Gastrocnemius medialis (tissue), 4 donors: ENCODE data around the gene ASS1. TPM values are rescaled to one million over a fixed set of nuclear protein-coding genes. Genes with fewer than 3 reads are reported as not detected.

ENCODE experiments used
- ATAC-seq, 2 donors: fragments of 150-250 bp; one replicate each; pipeline ENCODE4 v1.9.1; 2016
- DNase-seq, 2 donors: peaks; one replicate each; pipeline ENCODE4 v3.0.0-alpha.2; 2019
- H3K27ac ChIP-seq, 4 donors: fragments of 200-600 bp; sonication (generic); 1 replicate in 1 of 4; 2 replicates in 3 of 4; pipeline ENCODE4 v1.5.1; 2016 to 2018; ENCODE audit warnings: mild to moderate bottlenecking in 2 of 4, moderate library complexity in 1 of 4
- H3K27me3 ChIP-seq, 3 donors: fragments of 200-600 bp; sonication (generic) in 2 of 3; 1 replicate in 1 of 3; 2 replicates in 2 of 3; pipeline versions ENCODE4 v1.5.1 to v1.6.0; 2016 to 2019; ENCODE audit warnings: mild to moderate bottlenecking in 1 of 3, moderate library complexity in 1 of 3
- H3K36me3 ChIP-seq, 2 donors: fragments of 200-600 bp; sonication (generic) in 1 of 2; one replicate each; pipeline ENCODE4 v1.5.1; 2017 to 2018
- H3K4me1 ChIP-seq, 2 donors: fragments of 200-600 bp; sonication (generic) in 1 of 2; one replicate each; pipeline ENCODE4 v1.5.1; 2016 to 2017; ENCODE audit warnings: mild to moderate bottlenecking in 2 of 2
- H3K4me3 ChIP-seq, 4 donors: fragments of 200-600 bp; sonication (generic) in 3 of 4; 1 replicate in 1 of 4; 2 replicates in 3 of 4; pipeline ENCODE4 v1.5.1; 2016 to 2019; ENCODE audit warnings: mild to moderate bottlenecking in 2 of 4
- H3K9me3 ChIP-seq, 3 donors: fragments of 200-600 bp; sonication (generic) in 2 of 3; 1 replicate in 1 of 3; 2 replicates in 2 of 3; pipeline ENCODE4 v1.5.1; 2016 to 2019
- CTCF ChIP-seq, 5 experiments: fragments of 450-650 bp in 3 of 5; fragments of 200-600 bp in 2 of 5; sonication (generic) in 2 of 5; IDR thresholded peaks in 4 of 5; conservative IDR thresholded peaks in 1 of 5; 1 replicate in 4 of 5; 2 replicates in 1 of 5; pipeline ENCODE4 v1.5.1; 2016 to 2019; ENCODE audit warnings: antibody characterized with exemption in 5 of 5, mild to moderate bottlenecking in 3 of 5, moderate library complexity in 3 of 5
- POLR2A ChIP-seq, 2 donors: fragments of 450-650 bp; IDR thresholded peaks; one replicate each; pipeline ENCODE4 v1.6.1; 2017; ENCODE audit warnings: antibody characterized with exemption in 2 of 2, mild to moderate bottlenecking in 2 of 2, moderate library complexity in 2 of 2
- in situ Hi-C, 4 donors: fragments of 200-750 bp; cut with MboI; loops; one replicate each; pipeline versions ENCODE4 v1.15.0 to v1.8.0; 2017; ENCODE audit warnings: low sequenced_read_pairs in 4 of 4
- intact Hi-C: fragments of 100-400 bp; cut with DNase I; formaldehyde crosslinking; loops from one replicate; pipeline ENCODE4 v1.15.1; 2023; ENCODE audit warnings: low total_unique reads
- total RNA-seq, 4 donors: library from RNA; depleted of rRNA; stranded (reverse); fragments of >200 nt; gene quantifications; one replicate each; pipeline versions ENCODE4 v1.1.0 to v1.2.3, GENCODE V29; 2016

Gene ASS1
- total RNA-seq, 4 donors from 2014 or later, result 44.5 to 83.4 (median 68.5) TPM

GRCh38 chr9:130528674-130529073, 83.9 kb downstream of the ASS1 start:
- DNase-seq (no peak), ATAC-seq (no peak)
- TF ChIP-seq POLR2A (IDR thresholded peaks at IDR 0.05), result no peak
- TF ChIP-seq CTCF (IDR thresholded peaks at IDR 0.05 in 4 of 5, conservative IDR thresholded peaks at IDR 0.05 in 1 of 5), result no peak
- no peaks in the 10 kb centered on the region for H3K36me3 ChIP-seq
- no peak overlapping the region for H3K4me3 ChIP-seq
- H3K27ac ChIP-seq, result no peak overlapping the region
- H3K27me3 ChIP-seq, result peaks cover 4 to 35% (median 7%) of the 10 kb centered on the region in 3 donors
- intact Hi-C loops (no loop called here), in situ Hi-C loops (no loop called here)
- H3K9me3 ChIP-seq, result no peaks in the 10 kb centered on the region
- H3K4me1 ChIP-seq, result peaks cover 4% of the 10 kb centered on the region in 2 donors

GRCh38 chr9:130530938-130531337, 86.2 kb downstream of the ASS1 start:
- Histone ChIP-seq H3K4me1 (peaks cover 4% of the 10 kb centered on the region in 2 donors), H3K9me3 (no peaks in the 10 kb centered on the region), H3K36me3 (no peaks in the 10 kb centered on the region), H3K4me3 (no peak overlapping the region), H3K27ac (no peak overlapping the region), H3K27me3 (peaks cover 13 to 37% (median 21%) of the 10 kb centered on the region in 3 donors)
- in situ Hi-C loops, result no loop called here
- no peak for TF ChIP-seq CTCF (IDR thresholded peaks at IDR 0.05 in 4 of 5, conservative IDR thresholded peaks at IDR 0.05 in 1 of 5)
- intact Hi-C loops, result no loop called here
- DNase-seq (peak; percentile 24 to 68), ATAC-seq (peak; percentile 89 to 93)

- DNase-seq (no peak), ATAC-seq (no peak)
- no peaks in the 10 kb centered on the region for H3K36me3 ChIP-seq
- no peak for TF ChIP-seq CTCF (IDR thresholded peaks at IDR 0.05 in 4 of 5, conservative IDR thresholded peaks at IDR 0.05 in 1 of 5)
- TF ChIP-seq POLR2A (IDR thresholded peaks at IDR 0.05), result no peak
- peaks cover 20 to 38% (median 29%) of the 10 kb centered on the region in 3 donors for H3K27me3 ChIP-seq
- H3K27ac ChIP-seq, result no peak overlapping the region
- in situ Hi-C loops (no loop called here), intact Hi-C loops (no loop called here)
- H3K4me3 ChIP-seq, result no peak overlapping the region
- peaks cover 4% of the 10 kb centered on the region in 2 donors for H3K4me1 ChIP-seq
- H3K9me3 ChIP-seq, result no peaks in the 10 kb centered on the region
Observed at GRCh38 chr9:130531670-130532069, 86.9 kb downstream of the ASS1 start.

- peaks cover 4% of the 10 kb centered on the region in 2 donors for H3K4me1 ChIP-seq
Observed at GRCh38 chr9:130532426-130533080, 87.8 kb downstream of the ASS1 start.

More at GRCh38 chr9:130532426-130533080, 87.8 kb downstream of the ASS1 start:
- ATAC-seq (no peak), DNase-seq (no peak)
- Histone ChIP-seq H3K4me3 (no peak overlapping the region), H3K27ac (no peak overlapping the region), H3K27me3 (peaks cover 29 to 46% (median 37%) of the 10 kb centered on the region in 3 donors), H3K9me3 (no peaks in the 10 kb centered on the region), H3K36me3 (no peaks in the 10 kb centered on the region)
- in situ Hi-C loops, result no loop called here
- intact Hi-C loops, result no loop called here
- TF ChIP-seq CTCF (IDR thresholded peaks at IDR 0.05 in 4 of 5, conservative IDR thresholded peaks at IDR 0.05 in 1 of 5) (no peak), POLR2A (IDR thresholded peaks at IDR 0.05) (no peak)
